Measurements from ENCODE around the gene SETBP1.

Gene SETBP1

GRCh38 chr18:45108754-45109153 is 428.1 kb downstream of the SETBP1 start:
- in situ Hi-C loops (cut with HindIII; ENCODE audit: low pct_unique_long_range_greater_than_20kb, low sequenced_read_pairs) = no loop called here
- no peak for TF ChIP-seq JUND (IDR thresholded peaks at IDR 0.05; ENCODE audit: low read depth)
- peak in 1 of 2 experiments; percentile 6 for DNase-seq (ENCODE audit: low read depth in 1 of 2, low spot score in 1 of 2)

- in situ Hi-C loops (cut with HindIII; ENCODE audit: low pct_unique_long_range_greater_than_20kb, low sequenced_read_pairs) = no loop called here
- DNase-seq (ENCODE audit: low read depth in 1 of 2, low spot score in 1 of 2) = no peak
- TF ChIP-seq JUND (IDR thresholded peaks at IDR 0.05; ENCODE audit: low read depth) = no peak
These were observed 428.6 kb downstream of the SETBP1 start for GRCh38 chr18:45109271-45109670.

GRCh38 chr18:45109706-45110105 is 429.0 kb downstream of the SETBP1 start:
- in situ Hi-C loops (cut with HindIII; ENCODE audit: low pct_unique_long_range_greater_than_20kb, low sequenced_read_pairs) = no loop called here
- no peak for DNase-seq (ENCODE audit: low read depth in 1 of 2, low spot score in 1 of 2)
- no peak for TF ChIP-seq JUND (IDR thresholded peaks at IDR 0.05; ENCODE audit: low read depth)

- in situ Hi-C loops (cut with HindIII; ENCODE audit: low pct_unique_long_range_greater_than_20kb, low sequenced_read_pairs) = no loop called here
- no peak for TF ChIP-seq JUND (IDR thresholded peaks at IDR 0.05; ENCODE audit: low read depth)
- DNase-seq (ENCODE audit: low read depth in 1 of 2, low spot score in 1 of 2) = no peak
These were observed 430.2 kb downstream of the SETBP1 start for GRCh38 chr18:45110577-45111501.

GRCh38 chr18:45111502-45111848 is 430.8 kb downstream of the SETBP1 start:
- no peak for TF ChIP-seq JUND (IDR thresholded peaks at IDR 0.05; ENCODE audit: low read depth)

GRCh38 chr18:45112682-45113081 is 432.0 kb downstream of the SETBP1 start:
- DNase-seq (ENCODE audit: low read depth in 1 of 2, low spot score in 1 of 2) = no peak
- no peak for TF ChIP-seq JUND (IDR thresholded peaks at IDR 0.05; ENCODE audit: low read depth)
- in situ Hi-C loops (cut with HindIII; ENCODE audit: low pct_unique_long_range_greater_than_20kb, low sequenced_read_pairs) = no loop called here

More at GRCh38 chr18:45111502-45111848, 430.8 kb downstream of the SETBP1 start:
- in situ Hi-C loops (cut with HindIII; ENCODE audit: low pct_unique_long_range_greater_than_20kb, low sequenced_read_pairs) = no loop called here
- DNase-seq (ENCODE audit: low read depth in 1 of 2, low spot score in 1 of 2) = no peak

GRCh38 chr18:45116116-45116515 is 435.4 kb downstream of the SETBP1 start:
- no peak for DNase-seq (ENCODE audit: low read depth in 1 of 2, low spot score in 1 of 2)
- in situ Hi-C loops (cut with HindIII; ENCODE audit: low pct_unique_long_range_greater_than_20kb, low sequenced_read_pairs) = no loop called here
- no peak for TF ChIP-seq JUND (IDR thresholded peaks at IDR 0.05; ENCODE audit: low read depth)
